Erythroblast (primary cell): Measurements from ENCODE around the gene PHF21A.

Experiments
- GATA1 ChIP-seq: IDR thresholded peaks from 2 replicates; pipeline ENCODE4 v1.6.1; 2011; ENCODE audit warnings: low read depth, mild to moderate bottlenecking, control low read depth, low read length, moderate library complexity
- POLR2A ChIP-seq: IDR thresholded peaks from 2 replicates; pipeline ENCODE4 v1.6.1; 2011; ENCODE audit warnings: mild to moderate bottlenecking, low read length

DNA sequence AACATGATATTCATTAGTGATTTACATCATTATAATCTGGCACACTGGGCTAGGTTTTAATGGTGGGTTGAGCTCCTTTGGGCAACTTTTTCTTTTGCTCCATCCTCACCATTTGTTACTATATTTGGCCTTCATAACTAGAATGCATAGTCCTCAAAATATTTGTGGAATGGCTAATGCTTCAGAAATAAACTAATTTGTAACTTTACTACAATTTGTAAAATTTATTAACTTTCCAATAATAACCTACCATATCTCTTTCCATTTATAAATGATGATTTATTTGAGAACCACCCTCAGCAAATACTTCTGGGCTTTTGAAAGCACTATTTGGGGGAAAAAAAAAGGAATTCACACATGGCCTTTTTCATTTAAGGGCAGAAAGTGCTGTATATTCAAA, 119.1 kb downstream of the PHF21A start:
- TF ChIP-seq POLR2A (no peak), GATA1 (no peak)
